ELF-1 (cell line): Measurements from ENCODE around the gene HNRNPA0.

Experiments
- DNase-seq: peaks from one replicate; pipeline ENCODE4 v3.0.0-alpha.2; 2016; ENCODE audit warnings: low read depth, low spot score

The HNRNPA0 gene

GRCh38 chr5:137727623-137728022, 26.5 kb downstream of the HNRNPA0 start:
- DNase-seq: no peak

- no peak for DNase-seq
Measured at GRCh38 chr5:137724251-137724650, 29.9 kb downstream of the HNRNPA0 start.

- no peak for DNase-seq
Measured at GRCh38 chr5:137718611-137719010, 35.6 kb downstream of the HNRNPA0 start.

GRCh38 chr5:137716337-137716736, 37.8 kb downstream of the HNRNPA0 start:
- DNase-seq: no peak

- no peak for DNase-seq
Measured at GRCh38 chr5:137715456-137715855, 38.7 kb downstream of the HNRNPA0 start.

GRCh38 chr5:137714946-137715345, 39.2 kb downstream of the HNRNPA0 start:
- no peak for DNase-seq

- no peak for DNase-seq
Measured at GRCh38 chr5:137714494-137714893, 39.7 kb downstream of the HNRNPA0 start.

GRCh38 chr5:137712139-137712667, 42.0 kb downstream of the HNRNPA0 start:
- no peak for DNase-seq

GRCh38 chr5:137710086-137710485, 44.1 kb downstream of the HNRNPA0 start:
- DNase-seq: no peak

- no peak for DNase-seq
Measured at GRCh38 chr5:137708796-137709559, 45.2 kb downstream of the HNRNPA0 start.

- DNase-seq: no peak
Measured at GRCh38 chr5:137708062-137708461, 46.1 kb downstream of the HNRNPA0 start.

GRCh38 chr5:137706841-137707240, 47.3 kb downstream of the HNRNPA0 start:
- no peak for DNase-seq

GRCh38 chr5:137705106-137705505, 49.1 kb downstream of the HNRNPA0 start:
- DNase-seq: no peak

- no peak for DNase-seq
Measured at GRCh38 chr5:137703565-137703964, 50.6 kb downstream of the HNRNPA0 start.

GRCh38 chr5:137700282-137700680, 53.9 kb downstream of the HNRNPA0 start:
- DNase-seq: no peak

GRCh38 chr5:137699336-137700281, 54.6 kb downstream of the HNRNPA0 start:
- peak; percentile 49 for DNase-seq

GRCh38 chr5:137696481-137696880, 57.7 kb downstream of the HNRNPA0 start:
- DNase-seq: no peak

GRCh38 chr5:137695651-137696428, 58.3 kb downstream of the HNRNPA0 start:
- DNase-seq: no peak
